B cell (primary cell): ENCODE data around the gene CPLANE1. TPM values are rescaled to one million over a fixed set of nuclear protein-coding genes. Genes with fewer than 3 reads are reported as not detected.
"Not testable (repeated sequence)": the region's sequence is repeated elsewhere in the genome, so short reads cannot be mapped to it uniquely, and the experiment has no call there.

Source experiments
- ATAC-seq: fragments of 200-7000 bp; cut with Tn5 transposase; one replicate; pipeline ENCODE4 v1.10.0; 2021; ENCODE audit warnings: low read depth, mild to moderate bottlenecking, moderate number of reproducible peaks, moderate library complexity
- CTCF ChIA-PET: fragments of 350-600 bp; sonication (Branson Sonifier 250); formaldehyde crosslinking; loops from one replicate; lab custom pipeline; 2021; ENCODE audit warnings: antibody characterized with exemption, inconsistent platforms; lab: Charles Lee
- POLR2A ChIA-PET: fragments of 350-600 bp; sonication (Branson Sonifier 250); formaldehyde crosslinking; loops from one replicate; lab custom pipeline; 2021; ENCODE audit warnings: antibody characterized with exemption; lab: Charles Lee
- DNase-seq: peaks from one replicate; pipeline ENCODE4 v3.0.0; 2013
- H2AFZ ChIP-seq: 2 replicates; pipeline ENCODE4 v1.6.1; 2012; ENCODE audit warnings: mild to moderate bottlenecking, low read depth, low read length; ENCODE audit not compliant: insufficient read depth, poor library complexity, severe bottlenecking
- H3K27ac ChIP-seq, 2 donors: 1 replicate in 1 of 2; 2 replicates in 1 of 2; pipeline ENCODE4 v1.5.1; 2012 to 2013; ENCODE audit warnings: low read length in 2 of 2, mild to moderate bottlenecking in 2 of 2, moderate library complexity in 1 of 2
- H3K27me3 ChIP-seq, 4 experiments: fragments of 200-600 bp in 1 of 4; sonication (generic) in 1 of 4; replicated peaks in 1 of 4; 1 replicate in 2 of 4; 2 replicates in 2 of 4; pipeline versions ENCODE4 v1.6.1 to v1.7.0; 2013 to 2016; ENCODE audit warnings: low read length in 3 of 4, mild to moderate bottlenecking in 2 of 4, mixed read lengths in 1 of 4, moderate library complexity in 1 of 4; ENCODE audit not compliant: insufficient read depth in 4 of 4, control insufficient read depth in 3 of 4; ENCODE audit errors: control extremely low read depth in 1 of 4
- H3K36me3 ChIP-seq, 2 experiments: replicated peaks in 1 of 2; 1 replicate in 1 of 2; 2 replicates in 1 of 2; pipeline versions ENCODE4 v1.6.1 to v1.7.1; 2013; ENCODE audit warnings: low read length in 1 of 2; ENCODE audit not compliant: insufficient read depth in 2 of 2, control insufficient read depth in 1 of 2; ENCODE audit errors: control extremely low read depth in 1 of 2, extremely low read depth in 1 of 2
- H3K4me1 ChIP-seq, 2 donors: fragments of 200-600 bp in 1 of 2; sonication (generic) in 1 of 2; 1 replicate in 1 of 2; 2 replicates in 1 of 2; pipeline versions ENCODE4 v1.5.1 to v1.6.1; 2013 to 2017; ENCODE audit warnings: low read length in 2 of 2; ENCODE audit not compliant: control insufficient read depth in 2 of 2, insufficient read depth in 2 of 2
- H3K4me2 ChIP-seq: replicated peaks from 2 replicates; pipeline ENCODE3; 2012; ENCODE audit warnings: mild to moderate bottlenecking, low read depth, low read length; ENCODE audit not compliant: poor library complexity, severe bottlenecking
- H3K4me3 ChIP-seq, 5 experiments: fragments of 200-600 bp in 1 of 5; sonication (generic) in 1 of 5; 1 replicate in 3 of 5; 2 replicates in 2 of 5; pipeline versions ENCODE4 v1.5.1 to v1.7.0; 2011 to 2016; ENCODE audit warnings: low read length in 4 of 5, mild to moderate bottlenecking in 4 of 5, low read depth in 2 of 5, control low read depth in 1 of 5, moderate library complexity in 1 of 5; ENCODE audit not compliant: insufficient read depth in 1 of 5; ENCODE audit errors: control extremely low read depth in 1 of 5, extremely low read depth in 1 of 5
- H3K79me2 ChIP-seq: fragments of 200-600 bp; sonication (generic); one replicate; pipeline ENCODE4 v1.6.0; 2016; ENCODE audit warnings: low read length; ENCODE audit not compliant: control insufficient read depth, insufficient read depth
- H3K9ac ChIP-seq: fragments of 200-600 bp; sonication (generic); 2 replicates; pipeline ENCODE4 v1.6.1; 2017; ENCODE audit warnings: mild to moderate bottlenecking, low read length, moderate library complexity
- H3K9me3 ChIP-seq, 3 donors: one replicate each; pipeline versions ENCODE4 v1.6.1 to v1.7.1; 2013; ENCODE audit warnings: low read length in 2 of 3; ENCODE audit not compliant: control insufficient read depth in 2 of 3, insufficient read depth in 1 of 3; ENCODE audit errors: control extremely low read depth in 1 of 3
- H4K20me1 ChIP-seq: 2 replicates; pipeline ENCODE4 v1.6.0; 2012; ENCODE audit warnings: mild to moderate bottlenecking, low read length; ENCODE audit not compliant: insufficient read depth, control insufficient read depth, poor library complexity, severe bottlenecking
- H3K27ac Mint-ChIP-seq: one replicate; pipeline ENCODE4 v1.8.0; 2021; ENCODE audit warnings: mixed read lengths
- H3K27me3 Mint-ChIP-seq: one replicate; pipeline ENCODE4 v1.8.0; 2021; ENCODE audit warnings: mixed read lengths
- H3K4me1 Mint-ChIP-seq: one replicate; pipeline ENCODE4 v1.8.0; 2021; ENCODE audit warnings: mixed read lengths
- H3K4me3 Mint-ChIP-seq: one replicate; pipeline ENCODE4 v1.8.0; 2021; ENCODE audit warnings: mixed read lengths
- H3K9me3 Mint-ChIP-seq: one replicate; pipeline ENCODE4 v1.8.0; 2022; ENCODE audit warnings: mixed read lengths; ENCODE audit not compliant: insufficient read depth
- EZH2 ChIP-seq: IDR thresholded peaks from 2 replicates; pipeline ENCODE4 v1.6.1; 2012; ENCODE audit warnings: borderline replicate concordance, low read depth, mild to moderate bottlenecking, moderate library complexity, low read length; ENCODE audit not compliant: insufficient read depth, poor library complexity, severe bottlenecking
- WGBS: methylation state at CpG from one replicate; pipeline ENCODE4 v1.1.5; 2013; ENCODE audit warnings: missing lambda C conversion rate; ENCODE audit not compliant: insufficient coverage; 5-methylcytosine and 5-hydroxymethylcytosine counted together
- intact Hi-C: fragments of 100-400 bp; cut with micrococcal nuclease; formaldehyde crosslinking; loops from one replicate; pipeline ENCODE4 v1.10.0; 2022
- polyA plus RNA-seq: library from polyadenylated mRNA; depleted of rRNA; stranded (reverse); fragments of >200 nt; gene quantifications from 2 replicates; pipeline ENCODE4 v1.2.3, GENCODE V29; 2012
- total RNA-seq, 2 donors: library from RNA; stranded (reverse); fragments of 120-200 nt in 1 of 2; gene quantifications; 1 replicate in 1 of 2; 2 replicates in 1 of 2; pipeline versions ENCODE4 v1.2.3 to v1.2.4, GENCODE V29; 2013 to 2022
- TF ChIP-seq, protein P1 (sequence below): fragments of 200-600 bp; IDR thresholded peaks from one replicate; pipeline ENCODE4 v1.8.0; 2022; ENCODE audit warnings: antibody characterized with exemption, mild to moderate bottlenecking

Gene CPLANE1
- total and polyA plus RNA-seq, 2 donors (not counting 1 experiment from before 2014, with no cell fraction given), result 1.9 to 17.9 TPM

DNA sequence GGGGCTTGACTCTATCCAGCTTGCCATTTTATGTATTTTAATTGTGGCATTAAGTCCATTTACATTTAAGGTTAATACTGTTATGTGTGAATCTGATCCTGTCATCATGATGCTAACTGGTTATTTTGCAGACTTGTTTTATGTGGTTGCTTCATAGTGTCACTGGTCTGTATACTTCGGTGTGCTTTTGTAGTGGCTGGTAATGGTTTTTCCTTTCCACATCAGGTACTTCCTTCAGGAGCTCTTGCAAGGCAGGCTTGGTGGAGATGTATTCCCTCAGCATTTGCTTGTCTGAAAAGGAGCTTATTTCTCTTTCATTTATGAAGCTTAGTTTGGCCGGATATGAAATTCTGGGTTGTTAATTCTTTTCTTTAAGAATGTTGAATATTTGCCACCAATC is 145.9 kb downstream of the CPLANE1 start:
- H3K4me1 Mint-ChIP-seq, result no peaks in the 10 kb centered on the region
- no peaks in the 10 kb centered on the region for H4K20me1 ChIP-seq
- H3K9ac ChIP-seq, result no peak overlapping the region
- no peak overlapping the region for H3K27ac ChIP-seq
- H3K9me3 Mint-ChIP-seq, result peaks cover 25% of the 10 kb centered on the region
- ChIA-PET POLR2A (no interaction called here), CTCF (no interaction called here)
- H3K27ac Mint-ChIP-seq, result no peak overlapping the region
- no peaks in the 10 kb centered on the region for H3K27me3 ChIP-seq
- H3K79me2 ChIP-seq, result no peaks in the 10 kb centered on the region
- H3K27me3 Mint-ChIP-seq, result no peaks in the 10 kb centered on the region
- H3K36me3 ChIP-seq, result peaks cover 2 to 3% of the 10 kb centered on the region in 2 experiments
- no peaks in the 10 kb centered on the region for H3K4me1 ChIP-seq
- DNase-seq (no peak), ATAC-seq (no peak)
- intact Hi-C loops, result no loop called here
- no peak overlapping the region for H3K4me3 Mint-ChIP-seq
- H3K4me2 ChIP-seq, result no peak overlapping the region
- TF ChIP-seq, protein P1, sequence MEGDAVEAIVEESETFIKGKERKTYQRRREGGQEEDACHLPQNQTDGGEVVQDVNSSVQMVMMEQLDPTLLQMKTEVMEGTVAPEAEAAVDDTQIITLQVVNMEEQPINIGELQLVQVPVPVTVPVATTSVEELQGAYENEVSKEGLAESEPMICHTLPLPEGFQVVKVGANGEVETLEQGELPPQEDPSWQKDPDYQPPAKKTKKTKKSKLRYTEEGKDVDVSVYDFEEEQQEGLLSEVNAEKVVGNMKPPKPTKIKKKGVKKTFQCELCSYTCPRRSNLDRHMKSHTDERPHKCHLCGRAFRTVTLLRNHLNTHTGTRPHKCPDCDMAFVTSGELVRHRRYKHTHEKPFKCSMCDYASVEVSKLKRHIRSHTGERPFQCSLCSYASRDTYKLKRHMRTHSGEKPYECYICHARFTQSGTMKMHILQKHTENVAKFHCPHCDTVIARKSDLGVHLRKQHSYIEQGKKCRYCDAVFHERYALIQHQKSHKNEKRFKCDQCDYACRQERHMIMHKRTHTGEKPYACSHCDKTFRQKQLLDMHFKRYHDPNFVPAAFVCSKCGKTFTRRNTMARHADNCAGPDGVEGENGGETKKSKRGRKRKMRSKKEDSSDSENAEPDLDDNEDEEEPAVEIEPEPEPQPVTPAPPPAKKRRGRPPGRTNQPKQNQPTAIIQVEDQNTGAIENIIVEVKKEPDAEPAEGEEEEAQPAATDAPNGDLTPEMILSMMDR, result no peak
- no peak for TF ChIP-seq EZH2
- H2AFZ ChIP-seq, result no peak overlapping the region
- H3K4me3 ChIP-seq, result no peak overlapping the region
- WGBS, result 100% methylated on average over 1 of the region's 2 CpGs
- H3K9me3 ChIP-seq, result peaks cover 0 to 9% (median 4%) of the 10 kb centered on the region in 3 donors

DNA sequence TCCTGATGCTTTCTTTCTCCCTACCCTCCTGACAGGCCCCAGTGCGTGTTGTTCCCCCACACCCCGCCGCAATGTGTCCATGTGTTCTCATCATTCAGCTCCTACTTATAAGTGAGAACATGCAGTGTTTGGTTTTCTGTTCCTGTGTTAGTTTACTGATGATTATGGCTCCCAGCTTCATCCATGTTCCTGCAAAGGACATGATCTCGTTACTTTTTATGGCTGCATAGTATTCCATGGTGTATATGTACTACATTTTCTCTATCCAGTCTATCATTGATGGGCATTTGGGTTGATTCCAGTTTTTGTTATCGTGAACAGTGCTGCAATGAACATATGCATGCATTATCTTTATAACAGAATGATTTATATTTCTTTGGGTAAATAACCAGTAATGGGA is 149.9 kb downstream of the CPLANE1 start:
- intact Hi-C loops, H3K4me1 ChIP-seq, H3K4me1 Mint-ChIP-seq, H3K4me3 Mint-ChIP-seq, H4K20me1 ChIP-seq, H3K4me3 ChIP-seq, DNase-seq, POLR2A ChIA-PET, ATAC-seq, H3K36me3 ChIP-seq, CTCF ChIA-PET, H3K9ac ChIP-seq, H3K27ac Mint-ChIP-seq, H3K4me2 ChIP-seq, H3K27me3 ChIP-seq, H3K27me3 Mint-ChIP-seq, H3K79me2 ChIP-seq, H3K27ac ChIP-seq, H2AFZ ChIP-seq: not testable (repeated sequence)
- H3K9me3 ChIP-seq, result peaks cover 0 to 12% (median 5%) of the 10 kb centered on the region in 3 donors
- H3K9me3 Mint-ChIP-seq, result peaks cover 38% of the 10 kb centered on the region
- no CpG with 5 or more reads among the region's 5 CpGs for WGBS

DNA sequence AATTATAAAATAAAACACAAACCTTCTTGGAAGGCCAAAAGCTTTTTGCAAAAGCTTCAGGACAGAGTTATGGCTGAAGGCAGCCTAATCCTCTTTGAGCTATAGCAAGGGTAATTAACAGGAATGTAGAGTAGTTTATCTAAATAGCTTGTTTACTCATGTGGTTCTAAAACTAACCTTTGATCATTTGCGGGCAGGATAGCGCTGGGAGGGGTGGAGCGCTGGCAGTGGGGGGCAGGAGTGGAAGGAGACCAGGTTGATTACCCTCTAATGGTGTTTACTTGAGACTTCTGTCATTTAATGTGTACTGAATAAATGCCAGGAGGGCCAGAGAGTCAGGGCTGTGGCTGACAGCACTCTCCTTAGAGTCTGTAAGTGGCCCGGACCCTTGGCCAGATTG is 155.4 kb downstream of the CPLANE1 start:
- H3K36me3 ChIP-seq, H3K4me3 ChIP-seq, ATAC-seq, H3K27me3 ChIP-seq, H4K20me1 ChIP-seq, H3K27me3 Mint-ChIP-seq, intact Hi-C loops, CTCF ChIA-PET, H3K9ac ChIP-seq, H3K27ac ChIP-seq, H3K9me3 ChIP-seq, H2AFZ ChIP-seq, H3K4me1 ChIP-seq, H3K4me2 ChIP-seq, H3K4me1 Mint-ChIP-seq, H3K4me3 Mint-ChIP-seq, POLR2A ChIA-PET, DNase-seq, H3K79me2 ChIP-seq, H3K27ac Mint-ChIP-seq: not testable (repeated sequence)
- peaks cover 14% of the 10 kb centered on the region for H3K9me3 Mint-ChIP-seq
- 98% methylated on average over 4 of the region's 4 CpGs for whole genome bisulfite sequencing
